HEK293T (cell line): ENCODE measurements around the gene HPCAL1.
"Not testable (repeated sequence)": the region's sequence is repeated elsewhere in the genome, so short reads cannot be mapped to it uniquely, and the experiment has no call there.

Experiments used
- CTCF ChIA-PET: fragments of 350-600 bp; formaldehyde crosslinking; extraction: SDS; loops from one replicate; lab custom pipeline; 2021; ENCODE audit warnings: antibody characterized with exemption, inconsistent platforms; lab: Yijun Ruan, JAX
- POLR2A ChIA-PET: fragments of 350-600 bp; formaldehyde crosslinking; extraction: SDS; loops from one replicate; lab custom pipeline; 2020; ENCODE audit warnings: antibody characterized with exemption, inconsistent platforms; lab: Yijun Ruan, JAX
- DNase-seq: peaks from one replicate; pipeline ENCODE4 v3.0.0; 2012; ENCODE audit warnings: mixed read lengths; ENCODE audit errors: extremely low spot score
- ARNT ChIP-seq: fragments of 450-650 bp; IDR thresholded peaks from 2 replicates; pipeline ENCODE4 v1.6.1; 2017; ENCODE audit warnings: mild to moderate bottlenecking
- BHLHE40 ChIP-seq: fragments of 450-650 bp; IDR thresholded peaks from 2 replicates; pipeline ENCODE4 v1.6.1; 2016; ENCODE audit warnings: mild to moderate bottlenecking, moderate library complexity, borderline replicate concordance
- CTBP1 ChIP-seq: fragments of 450-650 bp; IDR thresholded peaks from 2 replicates; pipeline ENCODE4 v1.6.1; 2016; ENCODE audit warnings: borderline replicate concordance
- ELF4 ChIP-seq: fragments of 450-650 bp; IDR thresholded peaks from 2 replicates; pipeline ENCODE4 v1.6.1; 2017; ENCODE audit warnings: antibody characterized with exemption
- FOXA1 ChIP-seq: fragments of 450-650 bp; IDR thresholded peaks from 2 replicates; pipeline ENCODE4 v1.6.1; 2016; ENCODE audit warnings: mild to moderate bottlenecking
- FOXK2 ChIP-seq: fragments of 450-650 bp; IDR thresholded peaks from 2 replicates; pipeline ENCODE4 v1.6.1; 2016; ENCODE audit warnings: mild to moderate bottlenecking
- FOXM1 ChIP-seq: fragments of 450-650 bp; IDR thresholded peaks from 2 replicates; pipeline ENCODE4 v1.6.1; 2017; ENCODE audit warnings: mild to moderate bottlenecking, borderline replicate concordance
- HDGF ChIP-seq: fragments of 450-650 bp; IDR thresholded peaks from 2 replicates; pipeline ENCODE4 v1.6.1; 2017; ENCODE audit warnings: antibody characterized with exemption, borderline replicate concordance
- L3MBTL2 ChIP-seq: fragments of 450-650 bp; conservative IDR thresholded peaks from 2 replicates; pipeline ENCODE4 v1.6.1; 2016; ENCODE audit warnings: mild to moderate bottlenecking
- LEF1 ChIP-seq: fragments of 450-650 bp; IDR thresholded peaks from 2 replicates; pipeline ENCODE4 v1.6.1; 2017; ENCODE audit warnings: mild to moderate bottlenecking, borderline replicate concordance
- NFRKB ChIP-seq: fragments of 450-650 bp; IDR thresholded peaks from 2 replicates; pipeline ENCODE4 v1.6.1; 2016; ENCODE audit warnings: mild to moderate bottlenecking, moderate library complexity
- SP1 ChIP-seq: fragments of 450-650 bp; IDR thresholded peaks from 2 replicates; pipeline ENCODE4 v1.6.1; 2017
- SUZ12 ChIP-seq: fragments of 450-650 bp; IDR thresholded peaks from 2 replicates; pipeline ENCODE4 v1.6.1; 2016; ENCODE audit warnings: mild to moderate bottlenecking
- TARDBP ChIP-seq: fragments of 450-650 bp; IDR thresholded peaks from 2 replicates; pipeline ENCODE4 v1.6.1; 2016
- ZNF384 ChIP-seq: fragments of 450-650 bp; IDR thresholded peaks from 2 replicates; pipeline ENCODE4 v1.6.1; 2016
- TF ChIP-seq, protein P1 (sequence below): fragments of 450-650 bp; IDR thresholded peaks from 2 replicates; pipeline ENCODE4 v1.6.1; 2016

Gene HPCAL1

DNA sequence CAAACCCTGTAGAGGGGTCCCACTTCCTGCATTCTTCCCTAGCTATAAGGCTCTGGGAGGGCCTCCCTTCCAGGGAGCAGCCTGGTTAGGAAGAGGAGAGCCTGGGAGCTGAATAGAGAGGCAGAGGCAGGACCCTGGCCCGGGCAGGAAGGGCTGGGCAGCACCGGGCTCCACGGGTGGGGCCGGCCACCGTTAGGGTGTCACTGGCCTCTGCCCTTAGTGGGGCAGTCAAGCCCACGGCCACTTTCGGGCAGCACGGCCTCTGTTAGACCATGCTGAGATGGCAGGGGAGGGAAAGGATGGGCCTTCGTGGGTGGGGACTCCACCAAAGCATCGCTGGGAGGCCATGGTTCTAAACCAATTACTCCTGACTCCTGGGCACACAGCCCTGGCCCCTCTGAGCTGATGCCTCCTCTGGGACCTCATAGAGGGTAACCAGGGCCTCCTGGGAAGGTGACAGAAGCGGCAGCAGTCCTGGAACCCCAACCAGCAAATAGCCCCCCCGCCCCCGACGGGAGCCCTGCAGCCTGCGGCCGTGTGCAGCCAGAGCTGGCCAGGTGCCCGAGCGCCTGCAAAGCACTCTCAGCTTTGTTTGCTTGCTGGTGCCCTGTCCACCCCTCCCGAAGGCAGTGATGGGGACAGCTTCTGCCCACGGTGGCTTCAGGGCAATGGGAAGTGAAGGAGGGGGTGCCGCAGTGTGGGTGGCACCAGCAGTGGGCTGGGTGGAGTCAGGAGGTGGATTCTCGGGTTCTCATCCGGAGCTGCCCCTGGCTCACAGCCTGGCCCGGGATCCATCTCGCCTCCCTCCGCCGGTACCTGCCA is 16.3 kb upstream of the HPCAL1 start:
- DNase-seq = no peak
- ChIA-PET CTCF (interaction anchor here (1.4 kb wide), 1 partner anchor 122 kb away, joined by 3 read pairs; no protein-coding TSS in a partner anchor), POLR2A (interaction anchor here (0.9 kb wide), 1 partner anchor 16 kb away, joined by 3 read pairs; the partner anchor contains the start of gene HPCAL1)
- TF ChIP-seq FOXK2 (no peak), FOXA1 (no peak)

DNA sequence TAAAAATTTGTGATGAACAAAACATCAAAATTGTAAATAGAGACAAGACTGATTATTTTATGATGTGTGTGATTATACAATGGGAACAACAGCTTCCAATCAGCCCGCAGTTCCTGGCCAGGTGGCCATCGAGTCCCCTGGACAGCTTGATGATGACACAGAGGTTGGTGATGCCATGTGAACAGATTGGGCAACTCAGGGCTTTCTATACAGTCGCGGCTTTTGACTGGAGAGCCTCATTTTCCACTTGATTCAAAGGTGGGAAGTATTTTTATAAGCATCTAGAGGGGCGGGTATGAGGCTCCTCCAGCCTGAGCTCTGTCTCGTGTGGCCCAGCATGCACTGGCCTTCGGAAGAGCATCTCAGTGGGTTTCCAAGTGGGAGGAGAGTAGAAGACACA is 14.9 kb upstream of the HPCAL1 start:
- TF ChIP-seq SUZ12 (no peak), HDGF (no peak), FOXK2 (no peak), LEF1 (no peak), NFRKB (no peak), ELF4 (no peak), CTBP1 (no peak), TARDBP (no peak), ARNT (no peak), FOXA1 (no peak), L3MBTL2 (no peak), BHLHE40 (no peak), ZNF384 (no peak), FOXM1 (no peak), SP1 (no peak)
- TF ChIP-seq, protein P1, sequence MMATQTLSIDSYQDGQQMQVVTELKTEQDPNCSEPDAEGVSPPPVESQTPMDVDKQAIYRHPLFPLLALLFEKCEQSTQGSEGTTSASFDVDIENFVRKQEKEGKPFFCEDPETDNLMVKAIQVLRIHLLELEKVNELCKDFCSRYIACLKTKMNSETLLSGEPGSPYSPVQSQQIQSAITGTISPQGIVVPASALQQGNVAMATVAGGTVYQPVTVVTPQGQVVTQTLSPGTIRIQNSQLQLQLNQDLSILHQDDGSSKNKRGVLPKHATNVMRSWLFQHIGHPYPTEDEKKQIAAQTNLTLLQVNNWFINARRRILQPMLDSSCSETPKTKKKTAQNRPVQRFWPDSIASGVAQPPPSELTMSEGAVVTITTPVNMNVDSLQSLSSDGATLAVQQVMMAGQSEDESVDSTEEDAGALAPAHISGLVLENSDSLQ = no peak
- ChIA-PET CTCF (no interaction called here), POLR2A (no interaction called here)
- DNase-seq = no peak

DNA sequence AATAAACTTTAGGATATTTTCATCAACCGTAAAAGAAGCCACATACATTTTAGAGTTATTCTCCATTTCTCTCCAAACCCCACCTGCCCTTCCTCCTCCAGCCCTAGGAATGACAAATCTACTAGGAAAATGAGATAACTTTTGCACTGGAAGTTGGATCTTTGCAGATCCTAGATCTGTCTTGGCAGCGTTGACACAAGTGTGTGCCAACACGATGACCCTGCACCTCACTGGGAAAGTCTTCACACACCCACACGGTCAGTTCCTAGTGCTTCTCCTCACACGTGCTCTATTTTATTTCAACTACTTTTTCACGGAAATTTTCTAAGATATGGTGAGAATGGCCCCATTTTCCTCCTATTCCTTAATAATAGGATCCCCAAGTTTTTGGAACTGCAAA is 14.1 kb upstream of the HPCAL1 start:
- POLR2A ChIA-PET = no interaction called here

DNA sequence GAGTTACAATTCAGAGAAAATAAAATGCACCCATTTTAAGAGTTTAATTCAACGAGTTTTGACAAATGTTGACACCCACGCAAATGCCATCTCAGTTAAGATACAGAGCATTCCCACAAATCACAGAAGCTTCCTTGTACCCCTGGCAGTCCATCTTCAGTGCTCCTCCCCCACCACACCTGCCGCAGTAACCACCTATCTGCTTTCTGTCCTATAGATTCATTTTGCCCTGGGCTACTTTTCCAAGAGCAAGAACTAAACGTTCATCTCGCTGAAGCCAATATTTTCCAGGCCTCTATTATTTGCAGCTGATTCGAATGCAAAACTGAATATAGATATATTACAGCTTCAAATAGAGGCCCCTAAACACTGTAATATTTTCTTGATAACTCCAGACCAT is 13.4 kb upstream of the HPCAL1 start:
- DNase-seq = no peak
- CTCF ChIA-PET = no interaction called here

More for the DNA sequence above, 14.1 kb upstream of the HPCAL1 start:
- TF ChIP-seq HDGF (no peak), L3MBTL2 (no peak), NFRKB (no peak), FOXA1 (no peak), BHLHE40 (no peak), LEF1 (no peak), FOXM1 (no peak), FOXK2 (no peak), TARDBP (no peak), SUZ12 (no peak), ELF4 (no peak), ZNF384 (no peak), SP1 (no peak), CTBP1 (no peak), ARNT (no peak)
- TF ChIP-seq, protein P1 = no peak
- CTCF ChIA-PET = no interaction called here
- DNase-seq = no peak

DNA sequence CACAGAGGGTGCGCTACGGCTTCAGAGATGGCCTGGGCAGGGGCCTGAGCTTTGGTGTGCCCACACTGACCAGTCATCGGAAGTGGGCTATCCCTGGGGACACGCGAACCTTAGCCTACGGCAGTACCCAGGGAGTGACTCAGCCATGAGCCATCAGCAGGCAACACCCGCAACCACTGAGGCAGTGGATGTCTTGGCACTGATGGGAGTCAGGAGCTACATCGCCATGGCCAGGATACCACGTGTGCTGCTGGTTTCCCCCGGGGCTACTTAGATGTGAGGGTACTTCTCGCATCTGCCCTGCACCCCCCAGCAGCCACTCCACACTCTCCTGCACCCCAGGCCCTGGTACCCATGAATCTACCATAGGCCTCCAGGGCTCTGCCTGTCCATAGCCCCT is 12.8 kb upstream of the HPCAL1 start:
- CTCF ChIA-PET = no interaction called here
- POLR2A ChIA-PET = no interaction called here
- no peak for DNase-seq
- TF ChIP-seq FOXA1 = no peak
- no peak for TF ChIP-seq FOXM1
- TF ChIP-seq ZNF384 = no peak
- TF ChIP-seq SUZ12 = no peak
- no peak for TF ChIP-seq CTBP1
- TF ChIP-seq, protein P1 = no peak
- TF ChIP-seq FOXK2 = no peak
- TF ChIP-seq ARNT = no peak
- no peak for TF ChIP-seq BHLHE40
- no peak for TF ChIP-seq HDGF
- no peak for TF ChIP-seq SP1
- no peak for TF ChIP-seq TARDBP

More for the DNA sequence above, 13.4 kb upstream of the HPCAL1 start:
- no peak for TF ChIP-seq CTBP1
- TF ChIP-seq TARDBP = no peak
- no peak for TF ChIP-seq SUZ12
- TF ChIP-seq FOXK2 = no peak
- TF ChIP-seq SP1 = no peak
- TF ChIP-seq FOXA1 = no peak
- no peak for TF ChIP-seq L3MBTL2
- TF ChIP-seq HDGF = no peak
- TF ChIP-seq, protein P1 = no peak
- TF ChIP-seq LEF1 = no peak
- TF ChIP-seq BHLHE40 = no peak
- POLR2A ChIA-PET = no interaction called here

DNA sequence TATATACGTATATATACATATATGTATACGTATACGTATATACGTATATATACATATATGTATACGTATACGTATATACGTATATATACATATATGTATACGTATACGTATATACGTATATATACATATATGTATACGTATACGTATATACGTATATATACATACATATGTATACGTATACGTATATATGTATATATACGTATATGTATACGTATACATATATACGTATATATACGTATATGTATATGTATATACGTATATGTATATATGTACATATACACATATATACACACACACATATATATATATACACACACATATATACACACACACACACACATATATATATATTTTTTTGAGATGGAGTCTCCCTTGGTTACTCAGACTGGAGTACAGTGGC is 11.3 kb upstream of the HPCAL1 start:
- DNase-seq, CTCF ChIA-PET, POLR2A ChIA-PET: not testable (repeated sequence)
